BE2C (cell line): ENCODE results near the gene ARHGEF11.
A peak's percentile ranks its signal among the peaks of the same experiment; 100 is the strongest.

ENCODE experiments used
- DNase-seq: peaks from one replicate; pipeline ENCODE4 v3.0.0-alpha.2; 2020
- H3K27me3 ChIP-seq: fragments of 250-450 bp; sonication (Bioruptor Pico); 2 replicates; pipeline ENCODE4 v1.5.1; 2020; ENCODE audit warnings: mild to moderate bottlenecking
- H3K36me3 ChIP-seq: fragments of 250-450 bp; sonication (Bioruptor Pico); 2 replicates; pipeline ENCODE4 v1.5.1; 2020; ENCODE audit warnings: mild to moderate bottlenecking
- H3K4me1 ChIP-seq: fragments of 250-450 bp; sonication (Bioruptor Pico); 2 replicates; pipeline ENCODE4 v1.5.1; 2020
- H3K4me3 ChIP-seq: 2 replicates; pipeline ENCODE4 v1.5.1; 2011; ENCODE audit warnings: low read depth, low read length
- H3K9me3 ChIP-seq: fragments of 250-450 bp; sonication (Bioruptor Pico); 2 replicates; pipeline ENCODE4 v1.5.1; 2020
- CTCF ChIP-seq: IDR thresholded peaks from 2 replicates; pipeline ENCODE4 v1.5.1; 2012; ENCODE audit warnings: mild to moderate bottlenecking, low read depth, low read length

Gene ARHGEF11

GRCh38 chr1:157043685-157044084 lies 1.9 kb downstream of the ARHGEF11 start:
- no peaks in the 10 kb centered on the region for H3K27me3 ChIP-seq

GRCh38 chr1:157042846-157043245 lies 2.7 kb downstream of the ARHGEF11 start:
- Histone ChIP-seq H3K36me3 (no peaks in the 10 kb centered on the region; the same call in 1 of the 2 replicates), H3K9me3 (no peaks in the 10 kb centered on the region; the same call in 1 of the 2 replicates), H3K4me1 (no peaks in the 10 kb centered on the region; the same call in none of the 2 replicates), H3K4me3 (peak overlapping the region; percentile 92; the same call in 1 of the 2 replicates), H3K27me3 (no peaks in the 10 kb centered on the region)
- DNase-seq = no peak
- TF ChIP-seq CTCF = no peak

More at GRCh38 chr1:157043685-157044084, 1.9 kb downstream of the ARHGEF11 start:
- Histone ChIP-seq H3K4me1 (no peaks in the 10 kb centered on the region; the same call in none of the 2 replicates), H3K9me3 (no peaks in the 10 kb centered on the region; the same call in 1 of the 2 replicates), H3K4me3 (peak overlapping the region; percentile 92), H3K36me3 (no peaks in the 10 kb centered on the region; the same call in 1 of the 2 replicates)
- DNase-seq = no peak
- TF ChIP-seq CTCF = no peak

GRCh38 chr1:157040802-157041201 lies 4.7 kb downstream of the ARHGEF11 start:
- no peaks in the 10 kb centered on the region; the same call in 1 of the 2 replicates for H3K36me3 ChIP-seq
- TF ChIP-seq CTCF = no peak
- H3K9me3 ChIP-seq = no peaks in the 10 kb centered on the region; the same call in 1 of the 2 replicates
- no peaks in the 10 kb centered on the region; the same call in none of the 2 replicates for H3K4me1 ChIP-seq
- no peak overlapping the region for H3K4me3 ChIP-seq
- H3K27me3 ChIP-seq = no peaks in the 10 kb centered on the region
- DNase-seq = no peak

- Histone ChIP-seq H3K9me3 (no peaks in the 10 kb centered on the region), H3K36me3 (no peaks in the 10 kb centered on the region), H3K4me1 (peaks cover 2% of the 10 kb centered on the region; the same call in 1 of the 2 replicates), H3K27me3 (no peaks in the 10 kb centered on the region), H3K4me3 (no peak overlapping the region)
- no peak for DNase-seq
- TF ChIP-seq CTCF = no peak
Measured at GRCh38 chr1:157035121-157035520, 10.4 kb downstream of the ARHGEF11 start.

GRCh38 chr1:157034137-157034800 lies 11.3 kb downstream of the ARHGEF11 start:
- no peak for TF ChIP-seq CTCF
- Histone ChIP-seq H3K4me3 (no peak overlapping the region), H3K4me1 (peaks cover 2% of the 10 kb centered on the region; the same call in 1 of the 2 replicates), H3K36me3 (no peaks in the 10 kb centered on the region), H3K27me3 (no peaks in the 10 kb centered on the region), H3K9me3 (no peaks in the 10 kb centered on the region)
- no peak for DNase-seq

- Histone ChIP-seq H3K36me3 (no peaks in the 10 kb centered on the region), H3K27me3 (no peaks in the 10 kb centered on the region), H3K4me3 (no peak overlapping the region), H3K9me3 (no peaks in the 10 kb centered on the region), H3K4me1 (peaks cover 2% of the 10 kb centered on the region; the same call in 1 of the 2 replicates)
- no peak for DNase-seq
- no peak for TF ChIP-seq CTCF
Measured at GRCh38 chr1:157033357-157033876, 12.1 kb downstream of the ARHGEF11 start.
